ENCODE measurements around the gene RHBDL1. TPM values are rescaled to one million over a fixed set of nuclear protein-coding genes. Genes with fewer than 3 reads are reported as not detected.

The RHBDL1 gene
- total and polyA plus RNA-seq, 2 of the 8 experiments (the other 6 are each of a cell fraction or from before 2014, with no cell fraction given) = 4.0 to 8.1 TPM

- Histone ChIP-seq H4K8ac (ENCODE audit: extremely low read depth, insufficient read depth, low read length) (no peak overlapping the region), H3K4me2 (ENCODE audit: insufficient read depth in 1 of 2, low read depth in 2 of 2, low read length in 2 of 2) (no peak overlapping the region), H3K27me3 (replicated peaks in 1 of 4; ENCODE audit: control insufficient read depth in 3 of 4, extremely low read depth in 1 of 4, insufficient read depth in 3 of 4, low read length in 3 of 4) (peaks cover 0 to 11% (median 4%) of the 10 kb centered on the region in 4 experiments; a peak in 5 of 7 replicates), H4K20me1 (replicated peaks in 1 of 2; ENCODE audit: control insufficient read depth in 1 of 2, insufficient read depth in 2 of 2, low read length in 2 of 2) (peaks cover 2 to 19% of the 10 kb centered on the region in 2 experiments), H2BK120ac (replicated peaks; ENCODE audit: low read depth, low read length) (no peak overlapping the region), H4K91ac (replicated peaks; ENCODE audit: insufficient read length, low read length) (no peak overlapping the region), H3K4me3 (ENCODE audit: extremely low read depth in 1 of 4, insufficient read depth in 2 of 4, low read depth in 3 of 4, low read length in 4 of 4) (no peak overlapping the region), H2BK15ac (ENCODE audit: low read length) (no peak overlapping the region), H3K14ac (ENCODE audit: insufficient read length) (no peak overlapping the region), H3K18ac (ENCODE audit: extremely low read depth, low read length) (no peak overlapping the region), H2BK5ac (ENCODE audit: low read depth, low read length) (no peak overlapping the region), H3K79me1 (ENCODE audit: low read depth, low read length) (peaks cover 4% of the 10 kb centered on the region), H3K36me3 (ENCODE audit: control insufficient read depth in 2 of 4, insufficient read depth in 4 of 4, low read length in 3 of 4) (peaks cover 2 to 19% (median 4%) of the 10 kb centered on the region in 4 experiments; a peak in 5 of 8 replicates), H3K23ac (ENCODE audit: insufficient read length) (no peak overlapping the region), H2BK12ac (ENCODE audit: low read depth, low read length) (no peak overlapping the region), H2BK20ac (ENCODE audit: low read length) (no peak overlapping the region), H3K4ac (replicated peaks; ENCODE audit: insufficient read length, low read depth, low read length) (no peak overlapping the region), H3K27ac (ENCODE audit: low read depth, low read length) (no peak overlapping the region), H3K23me2 (ENCODE audit: low read depth, low read length) (peaks cover 12% of the 10 kb centered on the region), H4K5ac (ENCODE audit: insufficient read length, low read depth, low read length) (no peak overlapping the region), H2AFZ (ENCODE audit: low read length) (no peak overlapping the region), H3K9me3 (ENCODE audit: insufficient read depth in 2 of 2, low read depth in 1 of 2, low read length in 1 of 2) (no peaks in the 10 kb centered on the region), H2AK5ac (ENCODE audit: low read depth, low read length) (no peak overlapping the region), H3K9ac (replicated peaks in 1 of 4; ENCODE audit: extremely low read depth in 1 of 4, low read depth in 3 of 4, low read length in 3 of 4) (no peak overlapping the region), H3K79me2 (ENCODE audit: control insufficient read depth in 1 of 2, insufficient read depth in 2 of 2, low read length in 2 of 2) (no peaks in the 10 kb centered on the region; a peak in 1 of 4 replicates), H3K4me1 (replicated peaks in 1 of 4; ENCODE audit: control insufficient read depth in 3 of 4, insufficient read depth in 4 of 4, low read length in 3 of 4) (peaks cover 0 to 15% (median 8%) of the 10 kb centered on the region in 4 experiments; a peak in 5 of 7 replicates), H3K56ac (replicated peaks; ENCODE audit: insufficient read length, low read depth, low read length) (no peak overlapping the region)
- no peak for DNase-seq (ENCODE audit: low read depth in 1 of 2, low spot score in 2 of 2)
- CTCF ChIA-PET (ENCODE audit: partially characterized antibody) = interaction anchor here (0.7 to 6.0 kb wide), 8 partner anchors 8 to 370 kb away, joined by 3 to 75 read pairs (median 8); partner anchors contain the start of genes RHBDL1, RHOT2 and WDR90
- POLR2A ChIA-PET (ENCODE audit: partially characterized antibody) = interaction anchor here (0.7 to 3.6 kb wide), 10 partner anchors 9 to 99 kb away, joined by 3 to 26 read pairs (median 5); partner anchors contain the start of gene RHBDL1
- 95% methylated on average over 18 of the region's 19 CpGs; no CpG with 5 or more reads in 1 of the 2 experiments for WGBS, 2 experiments (ENCODE audit: extremely low coverage in 1 of 2, insufficient coverage in 1 of 2, insufficient read length in 1 of 2, insufficient replicate concordance in 2 of 2, low coverage in 1 of 2, low lambda C conversion rate in 2 of 2, missing lambda C conversion rate in 1 of 2)
- no peak for FAIRE-seq
- TF ChIP-seq ATF2 (IDR thresholded peaks at IDR 0.05; ENCODE audit: low read length) (no peak), CTBP2 (IDR thresholded peaks at IDR 0.05; ENCODE audit: borderline replicate concordance, insufficient read depth, insufficient read length, low read length) (no peak), CREB1 (IDR thresholded peaks at IDR 0.05) (no peak), SIRT6 (IDR thresholded peaks at IDR 0.05; ENCODE audit: low read length) (no peak), KDM1A (IDR thresholded peaks at IDR 0.05; ENCODE audit: borderline replicate concordance, low read length) (no peak), RXRA (IDR thresholded peaks at IDR 0.05; ENCODE audit: insufficient read depth, low read depth, low read length) (no peak), CBX5 (IDR thresholded peaks at IDR 0.05; ENCODE audit: low read depth, low read length) (no peak), SP4 (IDR thresholded peaks at IDR 0.05; ENCODE audit: low read length) (no peak)
Measured at GRCh38 chr16:687499-687898, 12.0 kb downstream of the RHBDL1 start.
